Endothelial cell of umbilical vein (primary cell): ENCODE data around the gene CAMKMT. TPM values are rescaled to one million over a fixed set of nuclear protein-coding genes. Genes with fewer than 3 reads are reported as not detected.

Source experiments
- BruUV-seq: library from RNA; stranded (reverse); fragments of 400-500 nt; replicated peaks from 2 replicates; lab custom pipeline; 2021; lab: Mats Ljungman, UMichigan
- CTCF ChIA-PET: fragments of 300-600, 350-600 bp; sonication (Branson Sonifier 250); formaldehyde crosslinking; loops from one replicate; lab custom pipeline; 2021; ENCODE audit warnings: antibody characterized with exemption, inconsistent platforms; lab: Charles Lee
- POLR2A ChIA-PET: fragments of 300-600, 350-600 bp; sonication (Branson Sonifier 250); formaldehyde crosslinking; loops from one replicate; lab custom pipeline; 2021; ENCODE audit warnings: antibody characterized with exemption, inconsistent platforms; lab: Charles Lee
- DNase-seq: peaks from one replicate; pipeline ENCODE4 v3.0.0-alpha.2; 2011; ENCODE audit warnings: low read depth, low spot score
- FAIRE-seq: peaks from 2 replicates; lab custom pipeline; 2011; peaks lifted over from hg19 to GRCh38; lab: Jason Lieb, UNC
- H2AFZ ChIP-seq: 2 replicates; pipeline ENCODE4 v1.6.0; 2012; ENCODE audit warnings: low read depth, low read length, control low read depth, inconsistent platforms
- H3K27ac ChIP-seq: 2 replicates; pipeline ENCODE4 v1.5.1; 2011; ENCODE audit warnings: low read depth, mild to moderate bottlenecking, control low read depth, low read length, moderate library complexity; ENCODE audit not compliant: insufficient read depth
- H3K27me3 ChIP-seq, 2 experiments: 2 replicates each; pipeline versions ENCODE4 v1.6.0 to v1.6.1; 2011; ENCODE audit warnings: low read length in 2 of 2, mixed read lengths in 1 of 2; ENCODE audit not compliant: control insufficient read depth in 2 of 2, insufficient read depth in 2 of 2
- H3K36me3 ChIP-seq, 2 experiments: 2 replicates in 1 of 2; 3 replicates in 1 of 2; pipeline ENCODE4 v1.5.1; 2011; ENCODE audit warnings: low read length in 2 of 2, mild to moderate bottlenecking in 1 of 2, moderate library complexity in 1 of 2; ENCODE audit not compliant: control insufficient read depth in 2 of 2, insufficient read depth in 2 of 2; ENCODE audit errors: extremely low read depth in 1 of 2
- H3K4me1 ChIP-seq: 3 replicates; pipeline ENCODE4 v1.5.1; 2011; ENCODE audit warnings: mild to moderate bottlenecking, low read length; ENCODE audit not compliant: control insufficient read depth, insufficient read depth; ENCODE audit errors: extremely low read depth
- H3K4me2 ChIP-seq: 2 replicates; pipeline ENCODE4 v1.6.1; 2011; ENCODE audit warnings: low read length, control low read depth, mixed read lengths; ENCODE audit not compliant: insufficient read depth
- H3K4me3 ChIP-seq, 3 experiments: fragments of 200-600 bp in 1 of 3; sonication (generic), shearing (Covaris generic) in 1 of 3; replicated peaks in 1 of 3; 2 replicates each; pipeline ENCODE4 v1.5.1; 2011 to 2016; ENCODE audit warnings: control low read depth in 3 of 3, low read length in 3 of 3, mild to moderate bottlenecking in 2 of 3, inconsistent platforms in 1 of 3, low read depth in 1 of 3, moderate library complexity in 1 of 3; ENCODE audit not compliant: insufficient read depth in 1 of 3
- H3K79me2 ChIP-seq: 2 replicates; pipeline ENCODE4 v1.6.0; 2012; ENCODE audit warnings: low read length, inconsistent platforms; ENCODE audit not compliant: control insufficient read depth, insufficient read depth
- H3K9ac ChIP-seq: replicated peaks from 2 replicates; pipeline ENCODE3; 2011; ENCODE audit warnings: low read length, control low read depth; ENCODE audit not compliant: insufficient read depth; ENCODE audit errors: extremely low read depth
- H3K9me1 ChIP-seq: replicated peaks from 3 replicates; pipeline ENCODE4 v1.6.0; 2011; ENCODE audit warnings: mild to moderate bottlenecking, low read length; ENCODE audit not compliant: control insufficient read depth, insufficient read depth; ENCODE audit errors: extremely low read depth
- H3K9me3 ChIP-seq: replicated peaks from 2 replicates; pipeline ENCODE4 v1.5.1; 2012; ENCODE audit warnings: low read length, inconsistent platforms; ENCODE audit not compliant: control insufficient read depth, insufficient read depth
- H4K20me1 ChIP-seq: replicated peaks from 2 replicates; pipeline ENCODE3; 2011; ENCODE audit warnings: mild to moderate bottlenecking, low read length; ENCODE audit not compliant: control insufficient read depth, insufficient read depth; ENCODE audit errors: extremely low read depth
- CTCF ChIP-seq, 2 donors: IDR thresholded peaks; 1 replicate in 1 of 2; 2 replicates in 1 of 2; pipeline ENCODE4 v1.5.1; 2011; ENCODE audit warnings: low read length in 2 of 2, mild to moderate bottlenecking in 2 of 2, moderate library complexity in 2 of 2, control low read depth in 1 of 2, inconsistent platforms in 1 of 2, low read depth in 1 of 2; ENCODE audit not compliant: insufficient read depth in 1 of 2; ENCODE audit errors: extremely low read depth in 1 of 2
- EZH2 ChIP-seq: IDR thresholded peaks from 2 replicates; pipeline ENCODE4 v1.6.1; 2012; ENCODE audit warnings: borderline replicate concordance, low read depth, mild to moderate bottlenecking, moderate library complexity, low read length, inconsistent platforms; ENCODE audit not compliant: severe bottlenecking
- FOS ChIP-seq: IDR thresholded peaks from 2 replicates; pipeline ENCODE4 v1.6.1; 2011; ENCODE audit warnings: mild to moderate bottlenecking, low read length, moderate library complexity, borderline replicate concordance; ENCODE audit not compliant: insufficient read depth
- GATA2 ChIP-seq: IDR thresholded peaks from 2 replicates; pipeline ENCODE4 v1.7.0; 2011; ENCODE audit warnings: low read depth, mild to moderate bottlenecking, moderate library complexity, mixed read lengths, low read length; ENCODE audit not compliant: insufficient read length, insufficient read depth
- JUN ChIP-seq: IDR thresholded peaks from 2 replicates; pipeline ENCODE4 v1.6.1; 2011; ENCODE audit warnings: borderline replicate concordance, low read depth; ENCODE audit not compliant: insufficient read length, insufficient read depth
- MAX ChIP-seq: IDR thresholded peaks from 2 replicates; pipeline ENCODE4 v1.6.1; 2011; ENCODE audit not compliant: insufficient read depth, insufficient read length
- MYC ChIP-seq: IDR thresholded peaks from one replicate; pipeline ENCODE4 v1.6.1; 2011; ENCODE audit warnings: mild to moderate bottlenecking, low read depth, low read length
- POLR2A ChIP-seq: IDR thresholded peaks from 2 replicates; pipeline ENCODE4 v1.6.1; 2012; ENCODE audit warnings: low read depth, mild to moderate bottlenecking, control low read depth, low read length
- POLR2AphosphoS5 ChIP-seq: IDR thresholded peaks from 2 replicates; pipeline ENCODE4 v1.6.1; 2012; ENCODE audit warnings: low read depth, mild to moderate bottlenecking, control low read depth, low read length, moderate library complexity; ENCODE audit not compliant: insufficient read depth
- dilution Hi-C: fragments of 300-500 bp; cut with MboI; formaldehyde crosslinking; loops from one replicate; pipeline ENCODE4 v1.15.0; 2019; ENCODE audit warnings: low sequenced_read_pairs; ENCODE audit not compliant: extremely low pct_ligation_motif_present
- intact Hi-C: fragments of 100-400 bp; cut with micrococcal nuclease; formaldehyde crosslinking; loops from one replicate; pipeline ENCODE4 v1.10.0; 2022
- polyA plus RNA-seq, 4 experiments: library from polyadenylated mRNA; depleted of rRNA in 3 of 4; stranded (reverse) in 3 of 4; unstranded in 1 of 4; fragments of >200 nt; gene quantifications; 2 replicates each; pipeline versions ENCODE4 v1.2.1 to v1.2.3, GENCODE V29; 2011 to 2012; ENCODE audit warnings: missing spikeins in 1 of 4
- total RNA-seq: library from RNA; stranded (reverse); gene quantifications from 2 replicates; pipeline ENCODE4 v1.2.3, GENCODE V29; 2021

CAMKMT gene
- total and polyA plus RNA-seq, 2 donors (not counting 3 experiments of a cell fraction or from before 2014, with no cell fraction given) = 4.1 to 10.7 TPM

- no peaks in the 10 kb centered on the region for H3K27me3 ChIP-seq
- no peak overlapping the region for H3K9ac ChIP-seq
- no peaks in the 10 kb centered on the region for H3K9me1 ChIP-seq
- DNase-seq = no peak
- H3K4me1 ChIP-seq = no peaks in the 10 kb centered on the region
- no peak overlapping the region for H3K4me2 ChIP-seq
- H4K20me1 ChIP-seq = no peaks in the 10 kb centered on the region
- ChIA-PET POLR2A (no interaction called here), CTCF (interaction anchor here (0.9 to 3.1 kb wide), 2 partner anchors 16 to 240 kb away, joined by 3 to 14 read pairs; no protein-coding TSS in a partner anchor)
- no peaks in the 10 kb centered on the region for H3K36me3 ChIP-seq
- no peak for TF ChIP-seq POLR2A
- no peak for TF ChIP-seq JUN
- no peak for TF ChIP-seq GATA2
- no peak for TF ChIP-seq MAX
- TF ChIP-seq MYC = no peak
- TF ChIP-seq EZH2 = no peak
- no peak for TF ChIP-seq CTCF (IDR thresholded peaks at IDR 0.05; ENCODE audit: extremely low read depth in 1 of 2, insufficient read depth in 1 of 2, low read depth in 1 of 2, low read length in 2 of 2)
- no peak for TF ChIP-seq POLR2AphosphoS5
- no peak for TF ChIP-seq FOS
- no peak for FAIRE-seq
- no TSS peak for BruUV-seq
- no peak overlapping the region for H2AFZ ChIP-seq
- no peak overlapping the region for H3K4me3 ChIP-seq
- intact Hi-C loops (no loop called here), dilution Hi-C loops (no loop called here)
- H3K27ac ChIP-seq = no peak overlapping the region
- no peaks in the 10 kb centered on the region for H3K9me3 ChIP-seq
- H3K79me2 ChIP-seq = no peaks in the 10 kb centered on the region
These were observed 357.8 kb downstream of the CAMKMT start for GRCh38 chr2:44719562-44719961.
